CD1c-positive myeloid dendritic cell (primary cell): Measurements from ENCODE around the gene CCNB1IP1.
"Not testable (repeated sequence)": the region's sequence is repeated elsewhere in the genome, so short reads cannot be mapped to it uniquely, and the experiment has no call there.

Experiments
- DNase-seq: peaks from one replicate; pipeline ENCODE4 v3.0.0-alpha.2; 2016; ENCODE audit errors: extremely low spot score

Gene CCNB1IP1

DNA sequence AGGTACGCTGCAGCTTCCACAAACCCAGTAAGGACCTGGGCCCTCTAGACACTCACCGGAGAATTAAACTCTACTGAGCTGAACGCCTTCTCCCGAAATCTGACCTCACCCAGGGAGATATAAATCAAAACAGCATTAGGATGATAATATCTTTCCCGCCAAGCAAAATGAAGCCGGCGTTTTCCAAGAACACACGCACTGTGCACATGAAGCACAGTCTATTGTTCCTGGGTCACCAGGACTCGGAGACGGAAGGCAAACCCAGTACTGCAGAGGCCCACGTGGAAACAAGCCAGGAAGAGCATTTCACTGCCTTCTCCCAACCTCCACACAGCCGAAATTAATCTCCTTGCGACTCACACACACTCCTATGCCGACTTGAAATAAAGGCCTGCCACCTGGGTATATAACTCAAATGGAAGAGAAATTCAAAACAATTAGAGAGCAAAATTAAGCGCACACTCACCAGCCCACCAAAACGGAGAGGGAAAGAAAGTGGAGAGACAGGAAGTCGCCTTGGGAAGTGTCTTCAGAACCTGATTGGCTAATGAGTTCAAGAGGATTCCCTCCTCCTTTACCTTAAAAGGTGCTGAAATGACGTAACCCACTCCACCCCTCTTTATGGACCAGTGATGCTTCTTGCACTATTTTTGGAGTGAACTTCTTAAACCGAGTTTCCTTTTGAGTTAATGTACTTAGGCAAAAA lies at the start of gene CCNB1IP1:
Gene CCNB1IP1 (minus strand): TSS at position 492 of the 706 bp plus-strand sequence. CDS start 16,756 bp downstream, outside the sequence.
- peak; percentile 78 for DNase-seq

- DNase-seq, result no peak
Measured at GRCh38 chr14:20382526-20382925, 49.4 kb upstream of the CCNB1IP1 start.

GRCh38 chr14:20381341-20381740 lies 48.3 kb upstream of the CCNB1IP1 start:
- DNase-seq, result no peak

GRCh38 chr14:20380681-20381080 lies 47.6 kb upstream of the CCNB1IP1 start:
- DNase-seq, result no peak

DNA sequence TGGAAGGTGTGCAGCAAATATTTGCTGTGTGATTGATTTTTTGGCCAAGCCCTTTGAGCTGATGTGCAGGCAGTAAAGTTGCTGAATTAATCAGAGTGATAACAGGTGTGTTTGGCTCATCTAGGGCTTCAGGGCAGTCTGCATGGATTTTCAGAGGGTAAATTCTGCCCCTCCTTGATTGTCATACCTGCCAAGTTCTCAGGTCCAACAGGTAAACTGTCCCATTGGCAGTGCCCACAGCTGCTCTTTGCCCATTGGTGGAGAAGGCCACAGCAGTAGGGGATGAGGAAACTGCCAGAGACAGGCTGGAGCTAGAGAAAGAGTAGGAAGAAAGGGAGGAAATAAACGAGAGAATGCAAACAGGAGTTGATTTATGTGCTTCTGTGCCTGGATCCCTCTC lies 46.7 kb upstream of the CCNB1IP1 start:
- no peak for DNase-seq

DNA sequence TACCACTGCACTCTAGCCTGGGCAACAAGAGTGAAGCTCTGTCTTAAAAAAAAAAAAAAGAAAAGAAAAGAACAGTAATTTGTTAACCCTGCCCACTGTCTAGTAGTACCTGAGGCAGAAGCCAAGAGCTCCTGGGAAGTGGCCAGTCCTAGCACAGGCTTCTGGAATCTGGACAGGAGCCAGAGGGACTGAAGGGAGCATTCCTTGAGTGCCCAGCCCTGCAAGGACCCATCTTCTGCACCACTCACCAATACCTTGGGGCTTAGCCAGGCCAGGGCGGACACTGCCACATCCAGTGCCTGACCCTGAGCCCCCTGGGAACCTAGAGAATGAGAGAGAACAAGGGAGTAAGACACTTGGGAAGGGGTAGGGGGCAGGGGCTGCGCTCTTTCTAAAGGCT lies 44.1 kb upstream of the CCNB1IP1 start:
- DNase-seq, result no peak

- no peak for DNase-seq
Measured at GRCh38 chr14:20376071-20376588, 43.1 kb upstream of the CCNB1IP1 start.

DNA sequence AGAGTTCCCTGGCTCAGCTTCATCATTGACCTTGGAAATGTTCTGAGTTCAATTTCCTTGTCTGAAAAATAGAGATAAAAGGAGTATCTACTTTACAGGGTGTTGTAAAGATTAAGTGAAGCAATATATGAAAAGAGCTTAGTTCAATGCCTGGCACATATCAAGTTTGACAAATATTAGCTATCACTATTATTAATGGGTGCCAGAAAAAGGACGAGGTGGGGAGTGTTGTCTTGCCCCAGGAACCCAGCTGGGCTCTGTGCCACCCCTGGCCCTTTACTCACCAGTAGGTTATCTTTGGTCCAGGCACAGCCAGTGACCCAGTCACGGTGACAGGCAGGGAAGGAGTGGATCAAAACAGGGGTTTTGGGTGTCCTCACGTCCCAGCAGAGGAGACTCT lies 42.4 kb upstream of the CCNB1IP1 start:
- DNase-seq, result no peak

GRCh38 chr14:20372796-20373195 lies 39.7 kb upstream of the CCNB1IP1 start:
- no peak for DNase-seq

DNA sequence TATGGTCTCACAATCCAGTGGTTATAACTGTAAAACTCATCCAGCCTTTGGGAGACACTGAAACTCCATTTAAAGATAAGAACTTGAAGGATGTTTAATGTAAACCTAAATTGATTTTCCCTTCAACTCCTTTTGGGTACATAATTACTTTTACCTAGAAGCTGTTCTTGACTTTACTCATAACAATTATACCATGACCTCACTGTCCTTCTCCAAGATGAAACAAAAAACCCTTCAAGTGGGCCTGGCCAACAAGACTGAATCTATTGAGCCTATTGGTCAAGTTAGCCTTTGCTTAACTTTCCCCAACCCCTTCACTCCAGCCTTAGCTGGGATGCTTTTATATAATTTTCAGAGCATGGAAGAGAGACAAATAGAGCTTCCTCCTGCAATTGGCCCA lies 32.8 kb upstream of the CCNB1IP1 start:
- DNase-seq, result no peak

DNA sequence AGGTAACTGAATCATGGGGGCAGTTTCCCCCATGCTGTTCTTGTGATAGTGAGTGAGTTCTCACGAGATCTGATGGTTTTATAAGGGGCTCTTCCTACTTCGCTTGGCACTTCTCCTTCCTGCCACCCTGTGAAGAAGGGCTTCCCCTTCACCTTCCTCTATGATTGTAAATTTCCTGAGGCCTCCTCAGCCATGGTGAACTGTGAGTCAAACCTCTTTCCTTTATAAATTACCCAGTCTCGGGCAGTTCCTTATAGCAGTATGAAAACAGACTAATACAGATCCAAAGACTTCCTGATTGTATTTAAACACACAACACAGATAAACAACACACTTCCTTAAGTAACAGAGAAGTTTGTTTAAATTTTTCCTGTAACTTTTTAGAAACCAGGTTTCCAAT lies 25.4 kb upstream of the CCNB1IP1 start:
- DNase-seq, result peak; percentile 54

DNA sequence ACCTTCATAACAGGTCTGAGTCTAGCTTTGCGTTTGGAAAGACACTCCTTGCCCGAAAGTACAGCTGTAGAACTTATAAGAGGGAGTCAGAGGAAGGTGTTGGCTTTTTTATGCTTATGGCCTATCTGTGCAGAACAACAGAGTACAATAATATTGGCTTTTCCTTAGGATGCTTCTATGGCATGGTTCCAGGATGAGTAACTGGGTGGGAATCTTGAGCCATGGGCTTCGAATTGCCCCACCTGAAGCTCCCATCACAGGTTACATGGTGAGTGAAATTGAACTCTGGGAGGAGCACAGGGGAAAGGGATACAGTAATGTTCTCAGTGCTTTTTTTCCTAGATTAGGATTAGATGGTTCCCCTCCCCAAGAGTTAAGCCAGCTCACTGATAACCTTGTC lies 23.3 kb upstream of the CCNB1IP1 start:
- DNase-seq, result no peak

GRCh38 chr14:20350860-20351259 lies 17.8 kb upstream of the CCNB1IP1 start:
- no peak for DNase-seq

GRCh38 chr14:20350282-20350681 lies 17.2 kb upstream of the CCNB1IP1 start:
- DNase-seq, result no peak

- no peak for DNase-seq
Measured at GRCh38 chr14:20347747-20348146, 14.7 kb upstream of the CCNB1IP1 start.

- no peak for DNase-seq
Measured at GRCh38 chr14:20346713-20347112, 13.6 kb upstream of the CCNB1IP1 start.

GRCh38 chr14:20345366-20345765 lies 12.3 kb upstream of the CCNB1IP1 start:
- DNase-seq, result no peak

DNA sequence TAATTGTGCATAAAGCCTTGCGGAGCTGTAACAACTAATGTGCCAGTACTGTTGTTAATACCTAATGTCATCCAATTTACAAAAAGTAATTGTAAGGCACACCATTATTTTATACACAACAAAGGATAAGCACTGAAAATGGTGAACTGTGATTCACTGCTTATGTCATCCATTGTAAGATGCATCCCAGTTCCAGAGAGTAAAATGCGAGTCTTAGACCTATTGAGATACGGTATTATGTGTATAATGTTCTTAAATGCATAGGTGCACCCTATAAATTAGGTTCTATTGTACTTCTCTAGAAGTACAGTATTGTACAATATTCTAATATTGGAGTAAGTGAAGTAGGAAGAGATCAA lies 10.8 kb upstream of the CCNB1IP1 start:
- DNase-seq, result no peak

DNA sequence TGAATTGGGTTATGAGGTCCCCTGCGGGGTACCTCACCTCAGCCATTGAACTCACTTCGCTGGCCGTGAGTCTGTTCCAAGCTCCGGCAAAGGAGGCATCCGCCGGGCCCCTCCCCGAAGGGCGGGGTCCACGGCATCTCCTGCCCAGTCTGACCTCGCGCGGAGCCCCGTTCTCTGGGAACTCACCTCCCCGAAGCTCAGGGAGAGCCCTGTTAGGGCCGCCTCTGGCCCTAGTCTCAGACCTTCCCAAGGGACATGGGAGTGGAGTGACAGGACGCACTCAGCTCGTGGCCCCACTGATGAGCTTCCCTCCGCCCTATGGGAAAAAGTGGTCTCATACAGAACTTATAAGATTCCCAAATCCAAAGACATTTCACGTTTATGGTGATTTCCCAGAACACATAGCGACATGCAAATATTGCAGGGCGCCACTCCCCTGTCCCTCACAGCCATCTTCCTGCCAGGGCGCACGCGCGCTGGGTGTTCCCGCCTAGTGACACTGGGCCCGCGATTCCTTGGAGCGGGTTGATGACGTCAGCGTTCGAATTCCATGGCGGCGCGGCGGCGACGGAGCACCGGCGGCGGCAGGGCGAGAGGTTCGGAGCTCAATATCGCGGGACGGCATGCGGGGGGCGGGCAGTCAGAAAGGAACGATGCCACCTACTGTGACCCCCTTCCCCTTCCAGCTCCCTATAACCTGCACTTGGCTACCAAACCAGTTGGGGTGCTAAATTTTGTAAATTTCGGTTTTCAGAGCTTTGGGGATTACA lies 10.2 kb upstream of the CCNB1IP1 start, which contains the start of gene PARP2:
Gene PARP2 (plus strand): TSS at position 544 of the 770 bp plus-strand sequence. CDS start 7 bp downstream, at position 551.
- DNase-seq, result peak; percentile 99

GRCh38 chr14:20341646-20342045 lies 8.6 kb upstream of the CCNB1IP1 start:
- DNase-seq, result no peak

- not testable (repeated sequence) for DNase-seq
Measured at GRCh38 chr14:20341032-20341431, 8.0 kb upstream of the CCNB1IP1 start.

DNA sequence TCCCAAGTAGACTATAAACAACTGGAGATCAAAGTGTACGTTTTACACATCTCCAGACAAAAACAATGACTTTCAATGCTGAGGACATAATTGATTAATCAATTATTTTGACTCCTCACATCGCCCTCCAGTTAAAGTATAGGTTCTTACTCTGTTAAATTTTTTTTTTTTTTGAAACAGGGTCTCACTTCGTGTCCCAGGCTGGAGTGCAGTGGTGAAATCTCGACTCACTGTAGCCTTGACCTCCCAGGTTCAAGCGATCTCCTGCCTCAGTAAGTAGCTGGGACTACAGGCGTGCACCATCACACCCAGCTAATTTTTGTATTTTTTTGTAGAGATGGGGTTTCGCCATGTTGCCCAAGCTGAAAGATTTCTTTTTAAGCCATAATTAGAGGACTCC lies 938 bp upstream of the CCNB1IP1 start:
- no peak for DNase-seq

DNA sequence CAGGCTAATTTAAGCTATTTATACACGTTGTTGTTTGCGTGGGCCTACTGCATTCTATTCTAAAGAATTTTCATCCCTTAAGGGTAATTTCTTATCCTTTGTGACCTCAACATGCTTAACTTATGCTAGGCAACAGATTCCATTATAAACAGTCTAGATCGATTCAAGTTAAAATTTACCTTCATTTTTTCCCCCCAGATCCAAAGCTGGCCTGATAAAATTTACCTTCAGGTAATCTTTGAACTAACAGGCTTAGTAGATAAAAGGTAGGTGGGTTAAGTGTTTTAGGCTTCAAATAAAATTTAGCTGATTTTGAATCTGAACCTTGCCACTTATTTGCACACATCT lies 389 bp upstream of the CCNB1IP1 start:
- DNase-seq, result no peak
